H1 (cell line): ENCODE measurements around the gene DOCK8.

Source experiments
- ATF2 ChIP-seq: IDR thresholded peaks from 2 replicates; pipeline ENCODE4 v1.6.1; 2012; ENCODE audit warnings: low read length, inconsistent platforms
- BRCA1 ChIP-seq: IDR thresholded peaks from 2 replicates; pipeline ENCODE4 v1.6.1; 2012; ENCODE audit warnings: low read depth, low read length, improper control_type of control experiment
- CHD2 ChIP-seq: IDR thresholded peaks from 2 replicates; pipeline ENCODE4 v1.6.1; 2012; ENCODE audit warnings: low read length, improper control_type of control experiment
- KDM5A ChIP-seq: fragments of 200-600 bp; IDR thresholded peaks from 2 replicates; pipeline ENCODE4 v1.7.1; 2012; ENCODE audit warnings: mild to moderate bottlenecking, low read length, inconsistent platforms, mixed read lengths
- NANOG ChIP-seq: IDR thresholded peaks from 2 replicates; pipeline ENCODE4 v1.6.1; 2011; ENCODE audit warnings: low read length, low read depth, mild to moderate bottlenecking, inconsistent platforms; ENCODE audit not compliant: insufficient read depth, poor library complexity, severe bottlenecking
- POLR2A ChIP-seq, 2 experiments: IDR thresholded peaks; 1 replicate in 1 of 2; 2 replicates in 1 of 2; pipeline ENCODE4 v1.6.1; 2011; ENCODE audit warnings: low read depth in 2 of 2, low read length in 2 of 2, mild to moderate bottlenecking in 2 of 2; ENCODE audit errors: control extremely low read depth in 1 of 2
- RAD21 ChIP-seq, 2 experiments: IDR thresholded peaks in 1 of 2; conservative IDR thresholded peaks in 1 of 2; 2 replicates each; pipeline ENCODE4 v1.6.1; 2011; ENCODE audit warnings: low read depth in 2 of 2, low read length in 2 of 2, improper control_type of control experiment in 1 of 2, inconsistent platforms in 1 of 2, mild to moderate bottlenecking in 1 of 2, moderate library complexity in 1 of 2
- RNF2 ChIP-seq: fragments of 200-900, 300-1000 bp; sonication (generic); IDR thresholded peaks from 2 replicates; pipeline ENCODE4 v1.7.1; 2016; ENCODE audit warnings: borderline replicate concordance, low read depth, mild to moderate bottlenecking, antibody characterized with exemption, low read length; ENCODE audit not compliant: poor library complexity, severe bottlenecking; ENCODE audit errors: missing control alignments
- ZNF274 ChIP-seq: IDR thresholded peaks from 2 replicates; pipeline ENCODE4 v1.7.0; 2012; ENCODE audit warnings: low read length, borderline replicate concordance; ENCODE audit errors: extremely low read depth

GRCh38 chr9:436482-436881, 221.8 kb downstream of the DOCK8 start:
- TF ChIP-seq CHD2 (no peak), BRCA1 (no peak), ATF2 (no peak), KDM5A (no peak), NANOG (no peak), POLR2A (IDR thresholded peaks at IDR 0.05; ENCODE audit: control extremely low read depth in 1 of 2, low read depth in 2 of 2, low read length in 2 of 2) (no peak), ZNF274 (no peak), RAD21 (IDR thresholded peaks at IDR 0.05 in 1 of 2, conservative IDR thresholded peaks at IDR 0.05 in 1 of 2; ENCODE audit: low read depth in 2 of 2, low read length in 2 of 2) (no peak), RNF2 (no peak)
